H9 (cell line): ENCODE data around the gene IFNGR1. TPM values are rescaled to one million over a fixed set of nuclear protein-coding genes. Genes with fewer than 3 reads are reported as not detected.
"Not testable (repeated sequence)": the region's sequence is repeated elsewhere in the genome, so short reads cannot be mapped to it uniquely, and the experiment has no call there.

Source experiments
- DNase-seq: peaks from one replicate; pipeline ENCODE4 v3.0.0-alpha.2; 2017
- H2AFZ ChIP-seq: one replicate; pipeline ENCODE4 v1.6.1; 2013; ENCODE audit warnings: mild to moderate bottlenecking, low read length, control low read depth, moderate library complexity
- H2AK5ac ChIP-seq: 2 replicates; pipeline ENCODE4 v1.6.1; 2013; ENCODE audit warnings: low read length, control low read depth, mixed read lengths; ENCODE audit not compliant: insufficient read length
- H2BK120ac ChIP-seq: one replicate; pipeline ENCODE4 v1.6.1; 2013; ENCODE audit warnings: low read depth, mild to moderate bottlenecking, low read length, control low read depth, inconsistent platforms; ENCODE audit not compliant: poor library complexity, severe bottlenecking
- H2BK12ac ChIP-seq: 2 replicates; pipeline ENCODE4 v1.6.1; 2013; ENCODE audit warnings: low read length, control low read depth, mixed read lengths, low read depth; ENCODE audit not compliant: insufficient read length
- H2BK15ac ChIP-seq: 2 replicates; pipeline ENCODE4 v1.6.1; 2013; ENCODE audit warnings: low read depth, low read length, control low read depth
- H2BK20ac ChIP-seq: one replicate; pipeline ENCODE4 v1.6.1; 2013; ENCODE audit warnings: low read depth, mild to moderate bottlenecking, low read length, control low read depth, inconsistent platforms; ENCODE audit not compliant: poor library complexity, severe bottlenecking
- H2BK5ac ChIP-seq: 2 replicates; pipeline ENCODE4 v1.6.1; 2013; ENCODE audit warnings: low read length, control low read depth, mixed read lengths; ENCODE audit not compliant: insufficient read length
- H3K14ac ChIP-seq: 2 replicates; pipeline ENCODE4 v1.6.1; 2013; ENCODE audit warnings: low read length, control low read depth; ENCODE audit not compliant: insufficient read depth
- H3K18ac ChIP-seq: 2 replicates; pipeline ENCODE4 v1.6.1; 2013; ENCODE audit warnings: low read depth, mild to moderate bottlenecking, mixed read lengths, low read length, control low read depth; ENCODE audit not compliant: insufficient read length
- H3K23ac ChIP-seq: 2 replicates; pipeline ENCODE4 v1.6.1; 2013; ENCODE audit warnings: low read length, control low read depth, mixed read lengths, low read depth; ENCODE audit not compliant: insufficient read length
- H3K23me2 ChIP-seq: 2 replicates; pipeline ENCODE4 v1.6.1; 2013; ENCODE audit warnings: low read depth, mild to moderate bottlenecking, mixed read lengths, low read length, control low read depth; ENCODE audit not compliant: insufficient read length, poor library complexity, severe bottlenecking
- H3K27ac ChIP-seq: 2 replicates; pipeline ENCODE4 v1.5.1; 2013; ENCODE audit warnings: low read length, control low read depth, mixed read lengths, low read depth; ENCODE audit not compliant: insufficient read length
- H3K27me3 ChIP-seq: 2 replicates; pipeline ENCODE4 v1.6.1; 2013; ENCODE audit warnings: low read length, control low read depth, inconsistent platforms; ENCODE audit not compliant: insufficient read depth
- H3K4ac ChIP-seq: 2 replicates; pipeline ENCODE4 v1.6.1; 2013; ENCODE audit warnings: low read depth, mild to moderate bottlenecking, control low read depth, inconsistent platforms, low read length, moderate library complexity
- H3K4me1 ChIP-seq: 2 replicates; pipeline ENCODE4 v1.6.1; 2013; ENCODE audit warnings: low read length, control low read depth, inconsistent platforms; ENCODE audit not compliant: insufficient read depth
- H3K4me2 ChIP-seq: 2 replicates; pipeline ENCODE4 v1.6.1; 2013; ENCODE audit warnings: low read length, control low read depth, mixed read lengths; ENCODE audit not compliant: insufficient read length, insufficient read depth
- H3K56ac ChIP-seq: 2 replicates; pipeline ENCODE4 v1.6.1; 2013; ENCODE audit warnings: low read depth, mild to moderate bottlenecking, mixed read lengths, low read length, control low read depth; ENCODE audit not compliant: insufficient read length
- H3K79me1 ChIP-seq: 2 replicates; pipeline ENCODE4 v1.6.1; 2013; ENCODE audit warnings: low read depth, mild to moderate bottlenecking, moderate library complexity, low read length, control low read depth, inconsistent platforms; ENCODE audit not compliant: insufficient read depth, poor library complexity, severe bottlenecking
- H3K79me2 ChIP-seq: 2 replicates; pipeline ENCODE4 v1.6.1; 2013; ENCODE audit warnings: low read length, control low read depth, inconsistent platforms; ENCODE audit not compliant: insufficient read depth
- H3K9ac ChIP-seq: 2 replicates; pipeline ENCODE4 v1.6.1; 2013; ENCODE audit warnings: low read length, control low read depth, mixed read lengths; ENCODE audit not compliant: insufficient read length; ENCODE audit errors: extremely low read depth
- H3K9me3 ChIP-seq: one replicate; pipeline ENCODE4 v1.6.1; 2013; ENCODE audit warnings: low read depth, low read length, inconsistent platforms; ENCODE audit not compliant: control insufficient read depth
- H3T11ph ChIP-seq: one replicate; pipeline ENCODE4 v1.6.1; 2013; ENCODE audit warnings: mild to moderate bottlenecking, low read length, control low read depth, inconsistent platforms
- H4K20me1 ChIP-seq: one replicate; pipeline ENCODE4 v1.6.1; 2013; ENCODE audit not compliant: control insufficient read depth, insufficient read length, insufficient read depth
- H4K5ac ChIP-seq: 2 replicates; pipeline ENCODE4 v1.6.1; 2013; ENCODE audit warnings: low read depth, mild to moderate bottlenecking, mixed read lengths, low read length, control low read depth; ENCODE audit not compliant: insufficient read length
- H4K8ac ChIP-seq: replicated peaks from 2 replicates; pipeline ENCODE4 v1.6.1; 2013; ENCODE audit warnings: low read length, control low read depth, mixed read lengths, low read depth; ENCODE audit not compliant: insufficient read length
- H4K91ac ChIP-seq: 2 replicates; pipeline ENCODE4 v1.6.1; 2013; ENCODE audit warnings: low read depth, mild to moderate bottlenecking, moderate library complexity, mixed read lengths, low read length, control low read depth; ENCODE audit not compliant: insufficient read length
- H3K27ac Mint-ChIP-seq, 3 experiments: 2 replicates in 2 of 3; 3 replicates in 1 of 3; pipeline ENCODE4 v1.8.0; 2020 to 2021; ENCODE audit warnings: mixed read lengths in 3 of 3, mild to moderate bottlenecking in 1 of 3, moderate library complexity in 1 of 3
- H3K27me3 Mint-ChIP-seq: 2 replicates; pipeline ENCODE4 v1.8.0; 2021; ENCODE audit warnings: low read depth, mild to moderate bottlenecking, moderate library complexity, mixed read lengths
- H3K36me3 Mint-ChIP-seq, 3 experiments: 2 replicates in 2 of 3; 3 replicates in 1 of 3; pipeline ENCODE4 v1.8.0; 2020 to 2021; ENCODE audit warnings: low read depth in 3 of 3, mixed read lengths in 3 of 3; ENCODE audit not compliant: insufficient read depth in 1 of 3
- H3K4me1 Mint-ChIP-seq, 2 experiments: 2 replicates each; pipeline ENCODE4 v1.8.0; 2020; ENCODE audit warnings: mixed read lengths in 2 of 2
- H3K4me3 Mint-ChIP-seq, 2 experiments: 2 replicates in 1 of 2; 3 replicates in 1 of 2; pipeline ENCODE4 v1.8.0; 2020 to 2021; ENCODE audit warnings: mild to moderate bottlenecking in 2 of 2, mixed read lengths in 2 of 2, moderate library complexity in 1 of 2
- H3K9me3 Mint-ChIP-seq, 2 experiments: 2 replicates in 1 of 2; 3 replicates in 1 of 2; pipeline ENCODE4 v1.8.0; 2020; ENCODE audit warnings: mild to moderate bottlenecking in 2 of 2, mixed read lengths in 2 of 2, moderate library complexity in 1 of 2
- CTCF ChIP-seq: fragments of 200-600 bp; sonication (generic); conservative IDR thresholded peaks from 3 replicates; pipeline ENCODE4 v1.8.0; 2021; ENCODE audit warnings: antibody characterized with exemption, mild to moderate bottlenecking
- WGBS: extraction: QIAGEN DNeasy Blood & Tissue Kit; methylation state at CpG from one replicate; pipeline ENCODE4 v1.1.7; 2013; ENCODE audit warnings: missing lambda C conversion rate, low lambda C conversion rate, mixed read lengths; ENCODE audit not compliant: insufficient read length; ENCODE audit errors: extremely low coverage; 5-methylcytosine and 5-hydroxymethylcytosine counted together
- total RNA-seq: library from RNA; stranded (reverse); gene quantifications from 2 replicates; pipeline ENCODE4 v1.2.1, GENCODE V29; 2021

IFNGR1 gene
- total RNA-seq, 1 experiment from 2014 or later, result 32.2 TPM

- H2AFZ ChIP-seq, result no peak overlapping the region
- no peak overlapping the region for H2BK5ac ChIP-seq
- H3K18ac ChIP-seq, result no peak overlapping the region
- H3K79me2 ChIP-seq, result peaks cover 4% of the 10 kb centered on the region; the same call in 1 of the 2 replicates
- no peak overlapping the region for H2BK15ac ChIP-seq
- H3K4me1 ChIP-seq, result no peaks in the 10 kb centered on the region
- H2BK120ac ChIP-seq, result no peak overlapping the region
- H3K23me2 ChIP-seq, result no peaks in the 10 kb centered on the region
- H4K91ac ChIP-seq, result no peak overlapping the region
- DNase-seq, result no peak
- H3K4me1 Mint-ChIP-seq, result no peaks in the 10 kb centered on the region
- H4K8ac ChIP-seq, result no peak overlapping the region
- H3K27me3 ChIP-seq, result no peaks in the 10 kb centered on the region
- H3K14ac ChIP-seq, result no peak overlapping the region
- H4K5ac ChIP-seq, result no peak overlapping the region
- H3K4me2 ChIP-seq, result no peak overlapping the region
- peaks cover 11% of the 10 kb centered on the region for H3K9me3 ChIP-seq
- H3K27ac Mint-ChIP-seq, result no peak overlapping the region
- H3K56ac ChIP-seq, result no peak overlapping the region
- no peak overlapping the region for H3K4me3 Mint-ChIP-seq
- H2BK20ac ChIP-seq, result no peak overlapping the region
- TF ChIP-seq CTCF, result no peak
- no peak overlapping the region for H3K4ac ChIP-seq
- peaks cover 4% of the 10 kb centered on the region for H3K79me1 ChIP-seq
- H3K9me3 Mint-ChIP-seq, result peaks cover 40 to 49% of the 10 kb centered on the region in 2 experiments
- no CpG with 5 or more reads among the region's 7 CpGs for WGBS
- H3K23ac ChIP-seq, result no peak overlapping the region
- no peak overlapping the region for H3T11ph ChIP-seq
- no peaks in the 10 kb centered on the region for H4K20me1 ChIP-seq
- H3K27ac ChIP-seq, result no peak overlapping the region
- H3K27me3 Mint-ChIP-seq, result no peaks in the 10 kb centered on the region
- no peak overlapping the region for H2AK5ac ChIP-seq
- H3K36me3 Mint-ChIP-seq, result peaks cover 75 to 90% (median 78%) of the 10 kb centered on the region in 3 experiments
- no peak overlapping the region for H2BK12ac ChIP-seq
- H3K9ac ChIP-seq, result no peak overlapping the region
Measured at GRCh38 chr6:137208279-137208678, 10.9 kb downstream of the IFNGR1 start.

- peaks cover 11% of the 10 kb centered on the region for H3K9me3 ChIP-seq
- H3K4me1 ChIP-seq, H3K79me2 ChIP-seq, H2AFZ ChIP-seq, H3K27me3 ChIP-seq, H3K23ac ChIP-seq, H4K8ac ChIP-seq, H4K20me1 ChIP-seq, H3K56ac ChIP-seq, H4K91ac ChIP-seq, H3K9ac ChIP-seq, H2AK5ac ChIP-seq, H3K18ac ChIP-seq, DNase-seq, H3K79me1 ChIP-seq, H2BK12ac ChIP-seq, H3K4me3 Mint-ChIP-seq, H2BK120ac ChIP-seq, H3K14ac ChIP-seq, H2BK15ac ChIP-seq, H3K4ac ChIP-seq, H3K4me2 ChIP-seq, H4K5ac ChIP-seq, H3K27ac ChIP-seq, H3K23me2 ChIP-seq, H3K4me1 Mint-ChIP-seq, H2BK20ac ChIP-seq, H3K27ac Mint-ChIP-seq, H3K27me3 Mint-ChIP-seq, H3T11ph ChIP-seq, H2BK5ac ChIP-seq: not testable (repeated sequence)
- no CpG with 5 or more reads among the region's 3 CpGs for WGBS
- Mint-ChIP-seq H3K36me3 (peaks cover 76 to 93% (median 84%) of the 10 kb centered on the region in 3 experiments), H3K9me3 (peaks cover 40 to 47% of the 10 kb centered on the region in 2 experiments)
Measured at GRCh38 chr6:137207457-137207856, 11.7 kb downstream of the IFNGR1 start.
